SU-DHL-6 (cell line): ENCODE results near the gene TAF11L5.
"Not testable (repeated sequence)": the region's sequence is repeated elsewhere in the genome, so short reads cannot be mapped to it uniquely, and the experiment has no call there.

Experiments used
- H2AFZ ChIP-seq: fragments of 200-600 bp; sonication (generic); 2 replicates; pipeline ENCODE4 v1.6.1; 2014; ENCODE audit warnings: low read depth, mild to moderate bottlenecking, moderate library complexity, mixed read lengths, antibody characterized with exemption, low read length; ENCODE audit not compliant: severe bottlenecking
- H3F3A ChIP-seq: fragments of 200-600 bp; shearing (Covaris generic); 2 replicates; pipeline ENCODE4 v1.6.0; 2016; ENCODE audit warnings: antibody characterized with exemption, mild to moderate bottlenecking; ENCODE audit not compliant: insufficient read depth
- H3K27ac ChIP-seq: fragments of 200-600 bp; sonication (generic); 2 replicates; pipeline ENCODE4 v1.5.1; 2016; ENCODE audit warnings: low read depth, mild to moderate bottlenecking, low read length, moderate library complexity, mixed read lengths
- H3K27me3 ChIP-seq: fragments of 200-600 bp; sonication (generic), shearing (Covaris generic); 2 replicates; pipeline ENCODE4 v1.6.0; 2014; ENCODE audit warnings: mild to moderate bottlenecking, low read length
- H3K36me3 ChIP-seq: fragments of 200-600 bp; sonication (generic); 2 replicates; pipeline ENCODE4 v1.6.1; 2014; ENCODE audit warnings: mild to moderate bottlenecking, low read length, mixed read lengths
- H3K4me2 ChIP-seq: fragments of 300-600, 200-600 bp; shearing (Covaris generic), sonication (generic); 2 replicates; pipeline ENCODE4 v1.6.0; 2014; ENCODE audit warnings: low read length, low read depth, mild to moderate bottlenecking; ENCODE audit not compliant: poor library complexity, severe bottlenecking
- H3K4me3 ChIP-seq: fragments of 200-600 bp; sonication (generic); 2 replicates; pipeline ENCODE4 v1.5.1; 2014; ENCODE audit warnings: antibody characterized with exemption, low read length, mild to moderate bottlenecking, mixed read lengths; ENCODE audit not compliant: insufficient read depth, poor library complexity, severe bottlenecking
- H3K79me2 ChIP-seq: fragments of 200-600 bp; sonication (generic); 2 replicates; pipeline ENCODE4 v1.6.1; 2014; ENCODE audit warnings: mild to moderate bottlenecking, low read length, moderate library complexity; ENCODE audit not compliant: insufficient read depth
- H3K9ac ChIP-seq: fragments of 200-600 bp; sonication (generic); 2 replicates; pipeline ENCODE4 v1.7.0; 2014; ENCODE audit warnings: mild to moderate bottlenecking, low read length
- H3K9me2 ChIP-seq: fragments of 200-600 bp; sonication (generic); replicated peaks from 2 replicates; pipeline ENCODE4 v1.6.1; 2014; ENCODE audit warnings: low read length; ENCODE audit not compliant: insufficient read depth
- H3K9me3 ChIP-seq: fragments of 200-600 bp; sonication (generic); 2 replicates; pipeline ENCODE4 v1.6.1; 2014; ENCODE audit warnings: low read length, mixed read lengths; ENCODE audit not compliant: insufficient read depth
- H4K20me1 ChIP-seq: fragments of 200-600 bp; sonication (generic); 2 replicates; pipeline ENCODE4 v1.6.1; 2014; ENCODE audit warnings: low read depth, mild to moderate bottlenecking, antibody characterized with exemption, low read length, moderate library complexity, mixed read lengths

The TAF11L5 gene

DNA sequence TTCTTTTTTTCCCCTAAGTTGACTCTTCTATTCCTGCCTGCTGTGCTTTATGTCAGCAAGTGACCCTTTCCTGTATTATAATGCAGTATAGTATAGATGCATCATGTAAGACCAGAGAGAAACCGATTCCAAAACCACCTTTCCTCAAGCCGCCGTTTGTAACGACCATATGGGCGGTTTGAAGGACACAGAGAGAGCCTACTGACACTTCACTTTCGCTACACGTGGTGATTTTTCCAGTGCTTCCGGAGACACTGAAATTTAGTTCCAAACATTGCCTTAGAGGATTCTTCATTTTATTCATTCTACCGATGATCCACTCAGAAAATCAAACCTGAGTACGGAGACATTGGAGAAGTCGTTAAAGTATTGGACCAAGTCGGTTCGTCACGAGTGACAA is 5.5 kb upstream of the TAF11L5 start:
- H3K9me3 ChIP-seq, H4K20me1 ChIP-seq, H3F3A ChIP-seq, H3K4me2 ChIP-seq, H3K9me2 ChIP-seq, H3K4me3 ChIP-seq, H3K27me3 ChIP-seq, H2AFZ ChIP-seq, H3K9ac ChIP-seq, H3K79me2 ChIP-seq, H3K27ac ChIP-seq, H3K36me3 ChIP-seq: not testable (repeated sequence)

DNA sequence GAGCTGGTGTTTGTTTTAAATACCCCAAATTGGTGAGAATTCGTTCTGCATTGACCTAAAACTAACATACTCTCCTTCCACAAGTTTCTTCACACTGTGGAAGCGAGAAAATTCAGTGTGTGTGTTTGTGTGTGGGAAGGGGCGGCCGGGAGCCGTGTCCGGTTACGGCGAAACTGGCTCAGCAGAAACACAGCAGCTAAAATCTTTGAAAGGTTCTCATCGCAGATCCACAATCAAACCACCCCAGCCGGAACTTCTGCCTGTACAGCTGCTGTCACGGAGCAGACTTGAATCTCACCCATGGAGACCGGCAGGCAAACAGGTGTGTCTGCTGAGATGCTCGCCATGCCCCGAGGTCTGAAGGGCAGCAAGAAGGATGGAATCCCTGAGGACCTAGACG is 3.5 kb upstream of the TAF11L5 start, which contains the start of gene TAF11L4:
TSS of gene TAF11L4 (plus strand) at position 301 of the 400 bp plus-strand sequence.
- not testable (repeated sequence) for H3K4me3 ChIP-seq, H3K9me3 ChIP-seq, H3K79me2 ChIP-seq, H3K27me3 ChIP-seq, H3K36me3 ChIP-seq, H3F3A ChIP-seq, H3K27ac ChIP-seq, H4K20me1 ChIP-seq, H2AFZ ChIP-seq, H3K4me2 ChIP-seq, H3K9me2 ChIP-seq, H3K9ac ChIP-seq

DNA sequence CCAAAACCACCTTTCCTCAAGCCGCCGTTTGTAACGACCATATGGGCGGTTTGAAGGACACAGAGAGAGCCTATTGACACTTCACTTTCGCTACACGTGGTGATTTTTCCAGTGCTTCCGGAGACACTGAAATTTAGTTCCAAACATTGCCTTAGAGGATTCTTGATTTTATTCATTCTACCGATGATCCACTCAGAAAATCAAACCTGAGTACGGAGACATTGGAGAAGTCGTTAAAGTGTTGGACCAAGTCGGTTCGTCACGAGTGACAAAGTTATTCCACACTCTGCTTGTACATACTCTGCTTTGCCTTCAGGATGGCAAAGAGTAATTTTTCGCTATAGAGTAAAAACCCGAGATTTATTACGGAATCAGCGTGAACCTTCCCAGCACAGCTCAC is 1.5 kb downstream of the TAF11L5 start:
- not testable (repeated sequence) for H3K9me3 ChIP-seq, H3K9ac ChIP-seq, H3K36me3 ChIP-seq

DNA sequence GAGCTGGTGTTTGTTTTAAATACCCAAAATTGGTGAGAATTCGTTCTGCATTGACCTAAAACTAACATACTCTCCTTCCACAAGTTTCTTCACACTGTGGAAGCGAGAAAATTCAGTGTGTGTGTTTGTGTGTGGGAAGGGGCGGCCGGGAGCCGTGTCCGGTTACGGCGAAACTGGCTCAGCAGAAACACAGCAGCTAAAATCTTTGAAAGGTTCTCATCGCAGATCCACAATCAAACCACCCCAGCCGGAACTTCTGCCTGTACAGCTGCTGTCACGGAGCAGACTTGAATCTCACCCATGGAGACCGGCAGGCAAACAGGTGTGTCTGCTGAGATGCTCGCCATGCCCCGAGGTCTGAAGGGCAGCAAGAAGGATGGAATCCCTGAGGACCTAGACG is 3.3 kb downstream of the TAF11L5 start, which contains the start of gene TAF11L6:
TSS of gene TAF11L6 (plus strand) at position 301 of the 400 bp plus-strand sequence.
- H4K20me1 ChIP-seq, H3K9ac ChIP-seq, H3K27ac ChIP-seq, H3K4me3 ChIP-seq, H2AFZ ChIP-seq, H3K4me2 ChIP-seq, H3K36me3 ChIP-seq, H3K27me3 ChIP-seq, H3K9me2 ChIP-seq, H3K9me3 ChIP-seq, H3F3A ChIP-seq, H3K79me2 ChIP-seq: not testable (repeated sequence)

More for the DNA sequence above, 1.5 kb downstream of the TAF11L5 start:
- not testable (repeated sequence) for H3K79me2 ChIP-seq, H3K27ac ChIP-seq, H4K20me1 ChIP-seq, H3K27me3 ChIP-seq, H3F3A ChIP-seq, H3K4me3 ChIP-seq, H3K9me2 ChIP-seq, H2AFZ ChIP-seq, H3K4me2 ChIP-seq
